Measurements from ENCODE around the gene PTGER4. TPM values are rescaled to one million over a fixed set of nuclear protein-coding genes. Genes with fewer than 3 reads are reported as not detected.

Gene PTGER4
- polyA plus RNA-seq, 1 donor (not counting 4 experiments of a cell fraction or from before 2014, with no cell fraction given): 12.2 TPM

DNA sequence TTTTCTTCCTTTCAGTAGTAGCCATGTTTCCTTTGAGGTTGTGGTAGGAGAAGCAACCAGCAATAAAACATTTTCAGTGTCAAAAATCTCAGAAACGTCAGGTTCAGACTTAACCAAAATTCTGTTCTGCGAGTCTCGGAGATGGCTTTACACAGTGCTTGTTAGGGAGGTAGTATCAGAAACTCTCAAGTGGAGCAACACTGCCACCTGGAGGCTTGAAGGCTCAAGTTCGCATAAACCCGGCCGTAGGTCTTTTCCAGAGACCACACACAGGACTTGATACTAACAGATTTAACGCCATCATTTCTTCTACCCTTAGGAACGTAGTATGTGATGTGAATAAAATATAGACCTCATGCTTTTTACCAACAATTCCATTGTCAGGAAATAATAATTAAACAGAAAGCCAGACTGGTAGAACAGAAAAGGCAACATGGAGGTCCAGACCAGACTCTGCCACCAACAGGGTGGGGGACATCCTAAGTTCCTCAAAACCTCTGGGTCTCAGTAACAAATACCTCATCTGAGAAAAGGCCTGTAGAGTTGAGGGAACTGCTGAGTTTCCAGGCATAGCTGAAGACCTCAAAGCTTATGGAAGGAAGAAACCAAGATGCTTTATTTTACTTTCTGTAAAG lies 8.5 kb downstream of the PTGER4 start:
- FAIRE-seq (peak; percentile 99), DNase-seq (ENCODE audit: low read depth, low spot score) (no peak)
- peaks cover 60% of the 10 kb centered on the region for H3K4me1 ChIP-seq (ENCODE audit: control insufficient read depth, extremely low read depth, insufficient read depth, low read length)
- H3K27me3 ChIP-seq (ENCODE audit: control insufficient read depth, extremely low read depth, insufficient read depth, low read length): no peaks in the 10 kb centered on the region
- peaks cover 8 to 12% of the 10 kb centered on the region in 2 experiments for H3K36me3 ChIP-seq (ENCODE audit: control insufficient read depth in 2 of 2, extremely low read depth in 1 of 2, insufficient read depth in 2 of 2, low read length in 2 of 2)
- H4K20me1 ChIP-seq (ENCODE audit: control insufficient read depth, extremely low read depth, insufficient read depth, low read length): no peaks in the 10 kb centered on the region
- H3K4me3 ChIP-seq (ENCODE audit: control insufficient read depth in 2 of 3, extremely low read depth in 1 of 3, insufficient read depth in 2 of 3, low read depth in 1 of 3, low read length in 3 of 3): peak overlapping the region in 1 of 3 experiments; percentile 11
- peak overlapping the region; percentile 83 for H3K4me2 ChIP-seq (ENCODE audit: control insufficient read depth, extremely low read depth, insufficient read depth, low read depth, low read length)
- TF ChIP-seq EZH2 (IDR thresholded peaks at IDR 0.05; ENCODE audit: low read length) (no peak), CTCF (optimal IDR thresholded peaks at IDR 0.05 in 1 of 3, IDR thresholded peaks at IDR 0.05 in 1 of 3, conservative IDR thresholded peaks at IDR 0.05 in 1 of 3; ENCODE audit: extremely low read depth in 1 of 3, insufficient read depth in 2 of 3, low read length in 3 of 3) (peak; percentile 72 to 81 (median 74))
- dilution Hi-C loops (cut with MboI; ENCODE audit: extremely low pct_ligation_motif_present, low sequenced_read_pairs): no loop called here
- no peak overlapping the region for H2AFZ ChIP-seq (ENCODE audit: control insufficient read depth, low read length)
- no peaks in the 10 kb centered on the region for H3K9me1 ChIP-seq (ENCODE audit: control insufficient read depth, extremely low read depth, insufficient read depth, low read length)
- H3K9me3 ChIP-seq (ENCODE audit: control insufficient read depth, low read depth, low read length): no peaks in the 10 kb centered on the region
- H3K79me2 ChIP-seq (ENCODE audit: control insufficient read depth, insufficient read depth, low read length): peaks cover 74% of the 10 kb centered on the region
- H3K9ac ChIP-seq (ENCODE audit: control insufficient read depth, extremely low read depth, insufficient read depth, low read length): peak overlapping the region; percentile 36
- H3K27ac ChIP-seq (ENCODE audit: control insufficient read depth, insufficient read depth, low read length): peak overlapping the region; percentile 63

GRCh38 chr5:40688996-40689395 lies 9.3 kb downstream of the PTGER4 start:
- Histone ChIP-seq H3K79me2 (ENCODE audit: control insufficient read depth, insufficient read depth, low read length) (peaks cover 67% of the 10 kb centered on the region), H3K9me3 (ENCODE audit: control insufficient read depth, low read depth, low read length) (no peaks in the 10 kb centered on the region), H3K4me3 (ENCODE audit: control insufficient read depth in 2 of 3, extremely low read depth in 1 of 3, insufficient read depth in 2 of 3, low read depth in 1 of 3, low read length in 3 of 3) (no peak overlapping the region), H4K20me1 (ENCODE audit: control insufficient read depth, extremely low read depth, insufficient read depth, low read length) (no peaks in the 10 kb centered on the region), H2AFZ (ENCODE audit: control insufficient read depth, low read length) (no peak overlapping the region), H3K4me2 (ENCODE audit: control insufficient read depth, extremely low read depth, insufficient read depth, low read depth, low read length) (peak overlapping the region; percentile 8), H3K9ac (ENCODE audit: control insufficient read depth, extremely low read depth, insufficient read depth, low read length) (no peak overlapping the region), H3K9me1 (ENCODE audit: control insufficient read depth, extremely low read depth, insufficient read depth, low read length) (no peaks in the 10 kb centered on the region), H3K27ac (ENCODE audit: control insufficient read depth, insufficient read depth, low read length) (peak overlapping the region; percentile 22), H3K36me3 (ENCODE audit: control insufficient read depth in 2 of 2, extremely low read depth in 1 of 2, insufficient read depth in 2 of 2, low read length in 2 of 2) (peaks cover 8 to 12% of the 10 kb centered on the region in 2 experiments), H3K27me3 (ENCODE audit: control insufficient read depth, extremely low read depth, insufficient read depth, low read length) (no peaks in the 10 kb centered on the region), H3K4me1 (ENCODE audit: control insufficient read depth, extremely low read depth, insufficient read depth, low read length) (peaks cover 53% of the 10 kb centered on the region)
- dilution Hi-C loops (cut with MboI; ENCODE audit: extremely low pct_ligation_motif_present, low sequenced_read_pairs): no loop called here
- FAIRE-seq (no peak), DNase-seq (ENCODE audit: low read depth, low spot score) (no peak)
- TF ChIP-seq EZH2 (IDR thresholded peaks at IDR 0.05; ENCODE audit: low read length): no peak
- no peak for TF ChIP-seq CTCF (optimal IDR thresholded peaks at IDR 0.05 in 1 of 3, IDR thresholded peaks at IDR 0.05 in 1 of 3, conservative IDR thresholded peaks at IDR 0.05 in 1 of 3; ENCODE audit: extremely low read depth in 1 of 3, insufficient read depth in 2 of 3, low read length in 3 of 3)
